ENCODE measurements around the gene FLT3LG.
"Not testable (repeated sequence)": the region's sequence is repeated elsewhere in the genome, so short reads cannot be mapped to it uniquely, and the experiment has no call there.

The FLT3LG gene

GRCh38 chr19:49441210-49441959 is 32.6 kb upstream of the FLT3LG start, which contains the start of gene SLC17A7:
SLC17A7 (minus strand) TSS chr19:49441527; CDS start chr19:49441379, 148 bp downstream.
- peak; percentile 30 for DNase-seq

- no peak for DNase-seq
These were observed 32.1 kb upstream of the FLT3LG start for GRCh38 chr19:49441960-49442350.

- no peak for DNase-seq
These were observed 31.7 kb upstream of the FLT3LG start for GRCh38 chr19:49442354-49442753.

- peak; percentile 33 for DNase-seq
These were observed 31.1 kb upstream of the FLT3LG start for GRCh38 chr19:49442771-49443365.

GRCh38 chr19:49443366-49444099 is 30.5 kb upstream of the FLT3LG start:
- peak; percentile 93 for DNase-seq

GRCh38 chr19:49444100-49444700 is 29.8 kb upstream of the FLT3LG start:
- DNase-seq, result not testable (repeated sequence)

- no peak for DNase-seq
These were observed 28.0 kb upstream of the FLT3LG start for GRCh38 chr19:49445997-49446396.

GRCh38 chr19:49447485-49448431 is 26.3 kb upstream of the FLT3LG start:
- no peak for DNase-seq

- DNase-seq, result no peak
These were observed 25.6 kb upstream of the FLT3LG start for GRCh38 chr19:49448432-49448786.

GRCh38 chr19:49450405-49450804 is 23.6 kb upstream of the FLT3LG start:
- DNase-seq, result no peak

- peak; percentile 95 for DNase-seq
These were observed 22.4 kb upstream of the FLT3LG start, which contains the start of gene PIH1D1 for GRCh38 chr19:49451430-49452181. PIH1D1 (minus strand) TSS chr19:49451814; CDS start chr19:49451574, 240 bp downstream.

GRCh38 chr19:49453013-49453756 is 20.8 kb upstream of the FLT3LG start, which contains the start of gene ALDH16A1:
ALDH16A1 (plus strand) TSS chr19:49453225; CDS start chr19:49453332, 107 bp downstream.
- peak; percentile 96 for DNase-seq

- no peak for DNase-seq
These were observed 20.2 kb upstream of the FLT3LG start for GRCh38 chr19:49453757-49454240.

- no peak for DNase-seq
These were observed 18.2 kb upstream of the FLT3LG start for GRCh38 chr19:49455773-49456172.

- no peak for DNase-seq
These were observed 17.7 kb upstream of the FLT3LG start for GRCh38 chr19:49456326-49456725.

GRCh38 chr19:49458567-49458903 is 15.5 kb upstream of the FLT3LG start:
- no peak for DNase-seq

- DNase-seq, result no peak
These were observed 14.6 kb upstream of the FLT3LG start for GRCh38 chr19:49459388-49459787.

GRCh38 chr19:49461130-49461529 is 12.9 kb upstream of the FLT3LG start:
- DNase-seq, result not testable (repeated sequence)

GRCh38 chr19:49461656-49462055 is 12.4 kb upstream of the FLT3LG start:
- DNase-seq, result no peak

- DNase-seq, result no peak
These were observed 11.5 kb upstream of the FLT3LG start for GRCh38 chr19:49462492-49462891.
